HepG2 (cell line): ENCODE results near the gene B4GALT4.

Experiments
- BHLHE40 ChIP-seq: IDR thresholded peaks from 2 replicates; pipeline ENCODE4 v1.6.1; 2011; ENCODE audit warnings: low read length, improper control_type of control experiment
- CEBPB ChIP-seq: IDR thresholded peaks from 2 replicates; pipeline ENCODE4 v1.6.1; 2011; ENCODE audit warnings: low read depth, low read length, improper control_type of control experiment, borderline replicate concordance
- JUND ChIP-seq: sonication (generic); formaldehyde crosslinking; IDR thresholded peaks from 2 replicates; pipeline ENCODE4 v1.8.0; 2022; ENCODE audit warnings: mild to moderate bottlenecking, missing genetic modification reagents
- MAZ ChIP-seq, 2 experiments: sonication (generic) in 1 of 2; formaldehyde crosslinking in 1 of 2; IDR thresholded peaks; 2 replicates each; pipeline versions ENCODE4 v1.5.0 to v1.6.1; 2012 to 2020; ENCODE audit warnings: low read depth in 2 of 2, mild to moderate bottlenecking in 2 of 2, borderline replicate concordance in 1 of 2, improper control_type of control experiment in 1 of 2, low read length in 1 of 2, missing genetic modification reagents in 1 of 2, moderate library complexity in 1 of 2
- REL ChIP-seq: sonication (generic); formaldehyde crosslinking; conservative IDR thresholded peaks from 2 replicates; pipeline ENCODE4 v1.8.0; 2022; ENCODE audit warnings: mild to moderate bottlenecking, missing genetic modification reagents, moderate library complexity
- ZNF337 ChIP-seq: sonication (generic); formaldehyde crosslinking; IDR thresholded peaks from 2 replicates; pipeline ENCODE4 v1.5.1; 2020; ENCODE audit warnings: missing genetic modification reagents, low read depth, mild to moderate bottlenecking, borderline replicate concordance
- ZNF354B ChIP-seq: sonication (generic); formaldehyde crosslinking; IDR thresholded peaks from 2 replicates; pipeline ENCODE4 v1.8.0; 2022; ENCODE audit warnings: mild to moderate bottlenecking, missing genetic modification reagents
- ZNF550 ChIP-seq: sonication (generic); formaldehyde crosslinking; IDR thresholded peaks from 2 replicates; pipeline ENCODE4 v1.4.0; 2020; ENCODE audit warnings: mild to moderate bottlenecking, missing genetic modification reagents, borderline replicate concordance
- TF ChIP-seq, protein P1 (sequence below): sonication (generic); formaldehyde crosslinking; IDR thresholded peaks from 2 replicates; pipeline ENCODE4 v1.5.0; 2020; ENCODE audit warnings: mild to moderate bottlenecking, missing genetic modification reagents, moderate library complexity
- TF ChIP-seq, protein P2 (sequence below), 2 experiments: sonication (generic) in 1 of 2; formaldehyde crosslinking in 1 of 2; IDR thresholded peaks; 2 replicates each; pipeline versions ENCODE4 v1.5.1 to v1.6.1; 2011 to 2020; ENCODE audit warnings: borderline replicate concordance in 1 of 2, low read depth in 1 of 2, low read length in 1 of 2, mild to moderate bottlenecking in 1 of 2, missing genetic modification reagents in 1 of 2, moderate library complexity in 1 of 2
- TF ChIP-seq, protein P3 (sequence below): sonication (generic); formaldehyde crosslinking; IDR thresholded peaks from 2 replicates; pipeline ENCODE4 v1.5.0; 2020; ENCODE audit warnings: missing genetic modification reagents

DNA sequence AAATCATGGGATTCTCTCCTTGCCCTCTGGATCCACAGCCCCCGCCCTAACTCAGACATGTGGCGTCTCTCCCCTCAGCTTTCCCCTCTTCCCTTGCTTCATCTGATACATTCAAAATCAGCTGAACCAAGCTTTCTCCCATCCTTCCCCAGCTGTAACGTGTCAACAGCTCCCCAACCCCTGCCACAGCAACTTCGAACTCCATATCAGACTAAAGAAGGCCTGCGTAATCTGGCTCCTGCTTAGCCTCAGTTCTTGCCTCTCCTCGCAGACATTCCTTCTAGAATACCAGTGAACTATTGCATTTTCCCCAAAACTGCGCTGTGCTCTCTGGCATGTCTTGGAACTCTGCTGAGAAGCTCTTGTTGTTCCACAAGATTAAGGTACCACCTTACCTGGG lies 18.3 kb downstream of the B4GALT4 start:
- TF ChIP-seq, protein P1, sequence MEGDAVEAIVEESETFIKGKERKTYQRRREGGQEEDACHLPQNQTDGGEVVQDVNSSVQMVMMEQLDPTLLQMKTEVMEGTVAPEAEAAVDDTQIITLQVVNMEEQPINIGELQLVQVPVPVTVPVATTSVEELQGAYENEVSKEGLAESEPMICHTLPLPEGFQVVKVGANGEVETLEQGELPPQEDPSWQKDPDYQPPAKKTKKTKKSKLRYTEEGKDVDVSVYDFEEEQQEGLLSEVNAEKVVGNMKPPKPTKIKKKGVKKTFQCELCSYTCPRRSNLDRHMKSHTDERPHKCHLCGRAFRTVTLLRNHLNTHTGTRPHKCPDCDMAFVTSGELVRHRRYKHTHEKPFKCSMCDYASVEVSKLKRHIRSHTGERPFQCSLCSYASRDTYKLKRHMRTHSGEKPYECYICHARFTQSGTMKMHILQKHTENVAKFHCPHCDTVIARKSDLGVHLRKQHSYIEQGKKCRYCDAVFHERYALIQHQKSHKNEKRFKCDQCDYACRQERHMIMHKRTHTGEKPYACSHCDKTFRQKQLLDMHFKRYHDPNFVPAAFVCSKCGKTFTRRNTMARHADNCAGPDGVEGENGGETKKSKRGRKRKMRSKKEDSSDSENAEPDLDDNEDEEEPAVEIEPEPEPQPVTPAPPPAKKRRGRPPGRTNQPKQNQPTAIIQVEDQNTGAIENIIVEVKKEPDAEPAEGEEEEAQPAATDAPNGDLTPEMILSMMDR (CRISPR knock-in tag), result no peak
- no peak for TF ChIP-seq REL (CRISPR knock-in tag)
- TF ChIP-seq MAZ (IDR thresholded peaks at IDR 0.05; ENCODE audit: borderline replicate concordance, low read depth, low read length), result no peak
- no peak for TF ChIP-seq MAZ (CRISPR knock-in tag; IDR thresholded peaks at IDR 0.05; ENCODE audit: low read depth)
- TF ChIP-seq CEBPB, result no peak
- TF ChIP-seq ZNF337 (CRISPR knock-in tag), result no peak
- no peak for TF ChIP-seq JUND
- no peak for TF ChIP-seq BHLHE40
- no peak for TF ChIP-seq ZNF550 (CRISPR knock-in tag)
- TF ChIP-seq, protein P2, sequence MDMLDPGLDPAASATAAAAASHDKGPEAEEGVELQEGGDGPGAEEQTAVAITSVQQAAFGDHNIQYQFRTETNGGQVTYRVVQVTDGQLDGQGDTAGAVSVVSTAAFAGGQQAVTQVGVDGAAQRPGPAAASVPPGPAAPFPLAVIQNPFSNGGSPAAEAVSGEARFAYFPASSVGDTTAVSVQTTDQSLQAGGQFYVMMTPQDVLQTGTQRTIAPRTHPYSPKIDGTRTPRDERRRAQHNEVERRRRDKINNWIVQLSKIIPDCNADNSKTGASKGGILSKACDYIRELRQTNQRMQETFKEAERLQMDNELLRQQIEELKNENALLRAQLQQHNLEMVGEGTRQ (IDR thresholded peaks at IDR 0.05; ENCODE audit: low read depth, low read length), result no peak
- TF ChIP-seq, protein P2 (CRISPR knock-in tag; IDR thresholded peaks at IDR 0.05; ENCODE audit: borderline replicate concordance), result no peak
- TF ChIP-seq, protein P3, sequence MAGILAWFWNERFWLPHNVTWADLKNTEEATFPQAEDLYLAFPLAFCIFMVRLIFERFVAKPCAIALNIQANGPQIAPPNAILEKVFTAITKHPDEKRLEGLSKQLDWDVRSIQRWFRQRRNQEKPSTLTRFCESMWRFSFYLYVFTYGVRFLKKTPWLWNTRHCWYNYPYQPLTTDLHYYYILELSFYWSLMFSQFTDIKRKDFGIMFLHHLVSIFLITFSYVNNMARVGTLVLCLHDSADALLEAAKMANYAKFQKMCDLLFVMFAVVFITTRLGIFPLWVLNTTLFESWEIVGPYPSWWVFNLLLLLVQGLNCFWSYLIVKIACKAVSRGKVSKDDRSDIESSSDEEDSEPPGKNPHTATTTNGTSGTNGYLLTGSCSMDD (CRISPR knock-in tag), result no peak
- TF ChIP-seq ZNF354B, result no peak
